Stimulated activated CD8-positive, alpha-beta memory T cell treated with anti-CD3 and anti-CD28 coated beads, Interleukin-4, amount 100 ng/mL, for 1 hour (primary cell): Measurements from ENCODE around the gene CBX4.

Experiments
- DNase-seq, 2 donors: peaks; one replicate each; pipeline ENCODE4 v3.0.0-alpha.2; 2020; ENCODE audit warnings: low read depth in 2 of 2, low spot score in 1 of 2

CBX4 gene

DNA sequence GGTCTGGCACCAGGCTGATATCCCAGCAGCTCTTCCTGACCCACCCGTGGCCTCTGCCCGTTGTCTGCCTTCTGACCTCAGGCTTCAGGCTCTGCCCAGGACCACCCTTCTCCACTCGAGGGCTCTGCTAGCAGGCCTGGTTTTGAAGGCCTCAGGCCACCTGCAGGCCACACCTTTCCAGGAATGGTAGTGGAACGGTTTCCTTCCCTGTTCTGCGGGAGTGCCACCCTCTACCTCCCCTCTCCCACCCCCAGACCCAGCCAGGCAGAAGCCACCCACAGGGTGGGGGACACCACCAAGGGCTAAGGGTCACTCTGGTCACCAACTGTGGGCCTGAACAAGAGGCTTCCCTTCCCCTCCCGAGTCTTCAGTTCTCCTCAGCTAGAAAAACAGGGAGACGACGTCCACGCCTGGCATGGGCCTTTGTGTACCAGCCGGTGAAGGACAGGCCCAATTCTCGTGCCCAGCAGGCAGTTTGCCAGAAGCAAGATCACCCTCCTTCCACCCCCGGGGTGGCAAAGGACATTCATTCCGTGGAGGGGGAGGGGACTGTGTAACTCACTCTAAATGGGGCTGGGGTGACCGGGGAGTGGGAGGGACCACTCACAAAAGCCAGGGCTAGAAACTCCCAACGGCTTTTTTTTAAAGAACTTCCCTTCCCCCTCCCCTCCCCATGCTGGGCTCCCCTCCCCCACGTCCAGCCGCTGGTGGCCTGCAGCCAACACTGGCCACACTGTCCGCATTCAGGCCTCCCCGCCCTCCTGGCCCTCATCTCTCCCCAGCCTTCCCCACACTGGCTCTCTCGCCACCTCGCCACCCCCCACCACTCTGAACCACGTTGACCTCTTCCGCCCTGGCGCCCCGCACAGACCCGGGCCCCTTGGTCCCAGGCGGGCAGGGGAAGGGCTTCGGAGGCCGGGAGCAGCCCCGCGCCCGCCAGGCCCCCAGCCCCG, 7.7 kb downstream of the CBX4 start:
- DNase-seq, result no peak

DNA sequence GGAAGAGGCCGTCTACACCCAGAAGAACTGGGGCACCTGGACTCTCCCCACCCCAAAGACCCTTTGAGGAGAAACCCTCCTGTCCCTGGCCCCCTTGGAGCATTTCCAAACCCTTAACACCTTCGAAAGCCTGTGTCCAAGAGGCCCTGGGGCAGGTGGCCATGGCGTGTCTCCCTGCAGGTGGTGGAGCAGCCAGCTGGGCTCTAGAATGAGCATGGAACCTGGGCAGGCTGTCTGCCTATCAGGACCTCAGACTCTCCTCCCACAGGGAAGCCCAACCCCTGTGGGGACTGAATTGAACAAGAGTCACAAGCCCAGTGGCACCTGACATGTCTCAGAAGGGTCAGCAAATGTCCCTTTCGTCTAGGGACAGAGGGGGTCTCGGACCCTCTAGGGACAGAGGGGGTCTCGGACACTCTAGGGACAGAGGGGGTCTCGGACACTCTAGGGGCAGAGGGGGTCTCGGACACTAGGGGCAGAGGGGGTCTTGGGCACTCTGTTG, 8.4 kb downstream of the CBX4 start:
- DNase-seq, result no peak

DNA sequence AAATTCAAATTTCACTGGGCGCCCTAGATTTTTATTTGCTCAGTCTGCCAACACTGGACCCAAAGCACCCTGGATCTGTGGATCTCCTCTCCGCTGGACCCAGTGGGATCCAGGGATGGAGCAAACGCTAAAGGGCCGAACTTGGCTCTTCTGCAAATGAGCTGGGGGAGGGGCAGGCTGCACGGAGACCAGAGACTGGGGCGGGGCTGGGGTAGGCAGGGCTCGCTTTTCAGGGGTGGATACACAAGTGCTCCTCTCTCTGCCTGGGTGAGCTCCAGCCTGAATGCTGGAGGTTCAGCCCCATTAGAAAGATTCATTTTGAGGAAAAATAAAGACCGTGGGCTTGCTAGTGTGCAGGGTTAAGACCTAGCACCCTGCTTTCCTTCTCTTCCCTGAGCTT, 8.9 kb downstream of the CBX4 start:
- DNase-seq, result no peak

DNA sequence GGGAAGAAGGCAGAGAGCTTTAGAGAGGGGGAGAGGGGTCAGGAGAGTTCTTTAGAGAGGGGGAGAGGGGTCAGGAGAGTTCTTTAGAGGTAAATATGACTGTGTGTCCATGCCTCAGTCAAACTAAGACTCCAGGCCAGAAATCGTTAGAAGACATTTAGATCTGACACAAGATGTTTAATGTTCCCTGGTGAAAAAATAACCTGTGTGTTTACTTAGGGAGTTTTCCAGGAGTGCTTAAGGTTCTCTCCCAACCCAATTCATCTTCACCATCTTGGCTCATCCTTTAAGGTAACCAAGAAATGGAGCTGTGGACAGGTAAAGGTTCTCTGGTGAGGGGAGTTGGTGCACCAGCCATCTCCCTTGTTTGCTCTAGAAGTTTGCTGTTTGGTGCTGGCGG, 9.8 kb downstream of the CBX4 start:
- no peak for DNase-seq

DNA sequence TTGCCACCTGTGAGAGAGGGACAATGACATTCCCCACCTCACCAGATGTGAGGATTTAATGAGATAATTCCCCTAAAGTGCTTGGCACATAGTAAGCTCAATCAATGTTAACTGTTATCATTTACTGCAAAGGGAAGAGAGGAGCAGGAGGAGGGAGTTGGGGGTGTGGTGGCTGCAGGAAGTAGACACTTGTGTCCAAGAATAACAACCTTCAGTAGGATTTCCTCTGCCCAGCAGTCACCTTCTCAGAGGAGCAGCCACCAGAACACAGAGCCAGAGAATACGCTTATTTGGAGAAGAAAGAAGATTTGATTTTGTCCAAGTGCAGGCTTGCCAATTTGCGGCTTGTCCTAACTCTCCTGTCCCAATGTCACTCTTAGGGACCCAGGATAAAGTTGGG, 10.2 kb downstream of the CBX4 start:
- no peak for DNase-seq

DNA sequence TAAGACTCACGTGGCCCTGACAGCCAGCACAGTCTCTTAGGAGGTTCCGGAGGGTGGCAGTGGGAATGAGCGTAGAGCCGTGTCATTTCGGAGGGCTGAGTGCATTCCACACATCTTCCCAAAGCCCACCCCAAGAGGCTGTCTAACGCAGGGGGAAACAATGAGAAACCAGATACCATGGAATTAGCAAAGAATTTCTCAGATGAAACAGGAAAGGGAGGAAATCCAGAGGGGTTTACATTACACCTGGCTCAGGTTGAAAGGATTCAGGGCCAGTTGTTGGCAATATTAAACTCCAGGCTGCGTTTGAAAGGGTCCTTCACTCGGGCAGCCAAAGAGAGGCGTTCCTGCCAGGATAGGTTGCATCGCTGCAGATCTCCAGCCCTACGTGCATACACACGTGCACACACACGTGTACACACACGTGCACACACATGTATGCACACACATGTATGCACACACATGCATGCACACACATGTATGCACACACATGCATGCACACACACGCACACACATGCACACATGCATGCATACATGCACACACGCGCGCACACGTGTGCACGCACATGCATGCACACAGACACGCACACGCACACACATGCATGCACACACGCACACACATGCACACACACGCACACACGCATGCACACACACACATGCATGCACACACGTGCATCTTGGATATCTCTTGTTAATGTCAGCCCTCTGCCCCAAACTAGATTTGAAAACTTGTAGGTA, 12.2 kb downstream of the CBX4 start:
- no peak for DNase-seq

DNA sequence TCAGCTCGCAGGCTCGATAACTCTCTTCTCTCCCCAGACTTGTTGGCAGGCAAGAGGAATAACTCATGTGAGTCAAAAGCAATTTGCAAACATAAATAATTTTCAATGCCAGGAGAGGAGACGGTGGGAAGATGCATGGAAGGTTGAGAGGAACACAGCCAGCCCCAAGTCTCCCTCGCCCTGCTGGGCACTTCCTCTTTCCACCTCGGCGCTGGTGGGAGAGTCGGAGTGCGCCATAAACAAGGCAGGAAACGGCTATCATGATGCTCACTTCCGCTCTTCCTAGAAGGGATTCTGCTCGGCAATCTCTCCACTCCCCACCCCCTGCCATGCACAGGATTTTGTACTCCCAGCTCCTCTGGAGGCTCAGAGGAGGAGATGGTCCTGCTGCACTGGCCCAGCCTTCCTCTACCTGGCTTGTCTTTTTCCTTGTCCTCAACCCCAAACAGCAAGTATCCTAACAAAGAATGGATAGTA, 13.0 kb downstream of the CBX4 start:
- no peak for DNase-seq

DNA sequence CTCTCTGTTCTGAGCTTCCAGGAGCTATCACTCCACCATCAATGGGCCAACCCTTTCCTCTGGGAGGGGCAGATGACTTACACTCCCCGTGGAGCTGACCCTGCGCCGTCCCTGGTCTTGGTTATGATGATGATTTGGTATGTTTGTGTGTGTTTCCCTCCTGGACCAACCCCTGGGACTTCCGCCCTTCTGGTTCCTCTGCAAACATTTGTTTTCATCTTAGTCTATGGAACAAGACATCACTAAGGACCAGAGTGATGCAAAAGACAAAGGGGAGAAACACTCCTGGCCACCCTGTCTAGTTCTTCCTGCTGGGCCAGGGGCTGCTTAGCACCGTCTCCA, 13.7 kb downstream of the CBX4 start:
- no peak for DNase-seq

DNA sequence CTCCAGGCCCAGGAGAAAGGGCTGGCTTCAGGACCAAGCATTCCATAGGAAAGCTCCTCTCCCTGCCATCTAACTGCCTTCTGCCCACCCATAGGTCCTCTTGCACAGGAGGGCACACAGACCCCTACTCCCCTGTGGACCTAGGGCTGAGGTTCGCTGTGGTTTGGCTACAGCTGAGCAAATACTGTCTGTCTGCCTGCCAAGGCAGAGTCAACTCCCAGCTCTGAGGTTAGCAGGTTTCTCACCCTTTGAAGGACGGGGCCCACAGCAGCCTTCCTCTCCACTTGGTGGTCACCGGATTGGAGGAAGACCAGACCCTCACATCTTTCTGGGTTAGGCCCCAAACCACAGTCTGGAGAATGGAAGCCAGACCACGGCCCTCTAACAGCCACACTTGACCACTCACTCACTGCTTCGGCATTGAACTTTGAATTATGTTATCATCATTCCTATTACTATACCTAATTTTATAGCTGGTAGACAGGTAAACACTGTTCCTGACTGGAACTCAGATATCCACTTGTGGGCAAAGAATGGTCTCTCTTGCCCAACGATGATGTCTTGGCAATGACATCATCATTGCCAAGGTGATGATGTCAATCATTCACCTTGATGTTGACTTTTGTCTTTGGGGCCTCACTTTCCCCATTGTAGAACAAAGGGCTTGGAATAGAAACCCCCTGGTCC, 14.2 kb downstream of the CBX4 start:
- no peak for DNase-seq

DNA sequence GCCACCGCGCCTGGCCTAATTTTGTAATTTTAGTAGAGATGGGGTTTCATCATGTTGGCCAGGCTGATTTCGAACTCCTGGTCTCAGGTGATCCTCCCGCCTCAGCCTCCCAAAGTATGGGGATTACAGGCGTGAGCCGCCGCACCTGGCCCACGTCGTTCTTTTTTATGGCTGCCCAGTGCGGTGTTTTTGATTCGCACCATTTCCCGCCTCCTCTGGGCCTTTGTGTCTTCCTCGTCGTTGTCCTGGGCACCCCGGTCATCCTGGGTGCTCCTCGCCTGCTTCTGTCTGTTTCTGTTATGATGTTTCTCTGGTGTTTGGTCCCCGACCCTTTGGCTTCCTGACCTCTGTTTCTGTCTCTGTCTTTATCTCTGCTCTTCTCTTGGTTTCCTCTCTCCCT, 15.0 kb downstream of the CBX4 start:
- DNase-seq, result no peak

DNA sequence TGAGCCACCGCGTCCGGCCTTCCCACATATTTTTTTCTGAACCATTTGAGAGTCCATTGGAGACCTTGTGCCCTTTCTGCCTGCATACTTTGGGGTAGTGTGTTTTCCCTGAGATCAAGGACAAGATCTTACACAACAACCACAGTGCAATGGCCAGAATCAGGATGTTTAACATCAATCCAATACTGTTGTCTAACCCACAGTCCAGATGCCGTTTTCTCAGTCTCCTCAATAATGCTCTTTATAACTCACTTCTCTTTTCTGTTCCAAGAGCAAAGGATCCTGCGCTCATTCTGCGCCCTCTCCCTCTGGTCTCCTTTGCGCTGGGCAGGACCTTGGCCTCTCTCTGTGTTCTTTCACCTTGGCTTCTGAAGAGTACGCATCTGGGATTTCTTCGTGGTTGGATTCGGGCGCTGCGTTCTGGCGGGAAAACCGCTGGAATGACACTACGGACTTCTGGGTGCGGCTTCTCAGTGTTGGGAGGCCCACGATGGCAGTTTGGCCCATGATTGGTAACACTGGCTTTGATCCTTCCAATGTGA, 16.6 kb downstream of the CBX4 start:
- no peak for DNase-seq

DNA sequence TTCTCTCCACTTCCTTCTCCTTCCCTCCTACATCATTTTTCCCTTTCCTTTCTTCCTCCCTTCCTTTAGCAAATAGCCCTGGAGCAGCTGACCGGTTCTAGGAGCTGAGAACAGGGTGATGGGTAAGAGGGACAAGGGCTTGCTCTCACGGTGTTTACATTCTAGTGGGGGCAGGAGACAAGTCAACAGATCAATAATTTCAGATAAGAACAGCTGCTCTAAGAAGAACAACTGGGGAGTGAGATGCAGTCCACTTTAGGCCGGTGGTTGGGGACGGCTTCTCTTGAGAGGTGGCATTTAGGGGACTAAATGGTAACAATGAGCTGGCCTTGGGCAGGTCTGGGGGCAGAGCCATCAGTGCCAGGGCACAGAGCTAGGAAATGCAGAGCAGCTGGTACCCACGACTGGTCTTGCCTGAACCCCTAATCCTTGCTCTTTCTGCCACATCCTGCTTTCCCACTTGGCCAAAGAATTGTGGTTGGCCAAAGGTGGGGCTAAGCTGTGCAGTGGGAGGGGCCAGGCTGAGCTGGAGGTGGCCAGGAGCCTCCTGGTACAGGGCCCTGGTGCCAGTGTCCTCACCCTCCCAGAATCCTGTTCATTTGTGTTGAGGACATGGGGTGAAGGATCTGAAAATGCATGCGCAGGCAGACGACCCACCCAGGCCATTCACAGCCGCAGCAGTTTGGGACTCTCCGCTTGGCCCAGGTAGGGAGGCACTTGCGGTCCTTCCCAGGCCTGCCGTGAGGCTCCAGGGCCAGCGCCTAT, 17.7 kb downstream of the CBX4 start:
- DNase-seq, result no peak

DNA sequence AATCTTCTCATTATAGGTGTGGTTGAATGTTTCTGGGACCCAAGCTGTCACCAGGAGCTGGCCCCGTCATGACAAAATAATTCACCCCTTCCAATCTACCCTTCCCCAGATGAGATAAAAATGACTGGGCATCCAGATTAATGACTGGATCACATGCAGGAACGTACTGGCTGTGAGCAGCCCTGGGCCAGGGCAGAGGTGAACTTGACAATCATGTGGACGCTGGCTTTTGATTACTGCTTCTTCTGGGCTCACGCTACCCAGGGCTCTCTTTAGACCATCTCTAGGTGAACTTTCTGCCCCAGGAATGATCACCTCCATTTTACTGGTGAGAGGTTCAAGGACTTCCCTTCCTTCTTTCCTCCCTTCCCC, 18.3 kb downstream of the CBX4 start:
- no peak for DNase-seq

DNA sequence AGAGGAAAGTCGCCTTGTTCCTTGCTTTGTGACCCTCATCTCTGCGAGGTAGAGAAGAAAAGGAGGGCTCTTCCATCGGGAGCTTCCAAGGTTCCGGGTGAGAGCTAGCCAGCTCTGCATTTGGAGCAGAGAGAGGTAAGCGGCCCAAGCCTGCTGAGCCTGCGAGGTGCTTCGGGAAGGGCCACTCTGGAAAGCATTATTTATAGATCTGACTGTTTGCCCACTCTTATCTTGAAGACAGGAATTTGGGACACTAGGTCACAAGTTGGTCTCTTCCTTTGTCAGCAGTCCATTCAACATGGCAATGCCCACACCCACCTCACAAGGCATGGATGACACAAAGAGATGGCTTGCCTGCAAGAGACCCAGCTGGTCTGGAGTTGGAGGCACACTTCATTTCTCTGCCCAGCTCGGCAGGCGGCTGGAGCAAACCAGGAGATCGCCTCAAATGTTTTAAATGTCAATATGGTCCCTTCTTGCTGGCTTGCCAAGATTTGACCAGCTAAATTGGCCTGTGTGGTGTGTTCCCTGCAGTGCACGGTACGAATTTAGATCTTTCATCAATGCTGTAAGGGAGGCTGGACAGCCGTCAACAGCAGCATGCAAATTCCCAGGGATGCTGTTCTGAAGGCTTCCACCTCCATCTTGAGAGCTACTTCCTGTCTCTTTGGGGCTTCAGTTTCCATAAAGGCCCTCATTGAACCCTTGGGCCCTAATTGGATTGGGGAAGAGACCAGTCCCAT, 19.5 kb downstream of the CBX4 start:
- DNase-seq, result no peak

DNA sequence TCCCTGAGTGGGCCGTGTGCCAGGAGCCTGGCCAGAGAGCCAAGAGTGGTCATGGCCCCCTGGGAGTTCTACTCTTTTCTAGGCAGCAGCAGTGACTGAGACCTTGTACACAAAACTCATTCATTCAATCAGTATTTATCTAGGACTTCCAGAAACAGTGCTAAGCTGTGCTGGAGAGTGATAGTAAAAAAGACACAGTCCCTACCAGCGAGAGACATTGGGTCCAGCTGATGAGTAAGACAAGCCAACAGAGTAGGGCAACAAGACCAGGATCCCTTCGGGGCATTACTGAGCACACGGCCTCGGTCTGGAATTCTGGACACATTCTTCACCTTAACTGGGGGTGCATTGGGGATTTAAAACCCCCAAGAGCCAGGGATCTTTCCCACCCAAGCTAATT, 20.2 kb downstream of the CBX4 start:
- DNase-seq, result no peak

DNA sequence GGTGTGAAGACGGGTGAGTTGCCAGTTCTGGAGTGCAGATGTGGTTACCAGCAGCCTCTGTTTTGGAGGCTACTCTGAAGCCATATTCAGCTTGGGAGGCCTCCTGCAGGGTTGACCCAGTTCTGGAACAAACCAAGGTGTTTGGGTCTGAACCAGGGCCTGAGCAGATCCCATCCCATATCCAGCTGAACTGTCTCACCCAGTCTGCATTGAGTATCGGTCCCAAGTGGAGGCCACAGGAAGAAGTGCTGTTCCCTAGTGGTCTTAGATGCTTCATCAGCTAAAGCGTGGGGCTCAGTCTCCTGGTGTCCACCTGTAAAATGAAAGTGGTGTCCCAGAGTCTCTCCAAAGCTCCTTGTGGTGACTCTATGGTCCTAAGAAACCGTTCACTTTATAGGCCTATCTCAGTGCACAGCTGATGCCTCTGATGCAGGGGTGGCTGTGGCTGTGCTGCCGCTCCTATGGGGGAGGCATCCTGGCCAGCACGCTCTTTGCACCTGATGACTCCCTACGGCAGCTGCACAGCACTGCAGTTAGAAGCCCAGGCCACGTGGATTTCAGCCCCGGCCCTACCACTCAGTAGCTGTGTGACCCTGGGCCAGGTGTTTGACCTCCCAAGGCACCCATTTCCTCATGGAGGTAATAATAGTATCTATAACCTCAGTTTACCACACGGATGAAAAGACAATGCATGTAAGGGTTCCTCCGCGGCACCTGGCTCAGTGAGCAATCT, 21.0 kb downstream of the CBX4 start:
- DNase-seq, result no peak

DNA sequence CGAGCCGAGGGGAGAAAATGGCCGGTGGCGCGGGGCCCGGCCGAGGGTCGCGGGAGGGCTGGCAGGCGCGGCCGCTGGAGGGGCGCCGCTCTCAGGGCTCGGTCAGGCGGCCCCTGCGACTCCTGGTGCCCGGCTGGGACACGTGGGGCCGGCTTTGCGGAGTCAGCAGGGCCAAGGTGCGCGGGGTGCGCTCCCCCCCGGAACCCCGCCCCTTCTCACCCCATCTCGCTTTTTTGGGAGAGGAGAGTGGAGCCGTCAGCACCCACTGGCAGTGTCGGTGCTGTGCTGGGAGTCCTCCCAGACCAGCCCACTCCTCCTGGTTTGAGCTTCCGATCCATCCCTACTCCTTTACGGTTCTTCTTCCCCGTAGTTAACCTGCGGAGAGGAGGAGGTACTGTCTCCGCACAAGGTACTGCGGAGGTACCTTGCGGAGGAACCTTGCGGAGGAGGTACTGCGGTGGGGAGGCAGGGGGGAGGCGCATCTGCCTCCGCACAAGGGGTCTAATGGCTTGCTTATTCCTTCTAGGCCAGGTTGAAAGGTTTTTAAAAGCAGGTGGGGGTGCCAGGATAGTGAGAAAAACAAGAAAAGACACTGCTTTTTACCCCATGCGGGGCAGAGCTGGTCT, 23.3 kb downstream of the CBX4 start:
- DNase-seq, result no peak

DNA sequence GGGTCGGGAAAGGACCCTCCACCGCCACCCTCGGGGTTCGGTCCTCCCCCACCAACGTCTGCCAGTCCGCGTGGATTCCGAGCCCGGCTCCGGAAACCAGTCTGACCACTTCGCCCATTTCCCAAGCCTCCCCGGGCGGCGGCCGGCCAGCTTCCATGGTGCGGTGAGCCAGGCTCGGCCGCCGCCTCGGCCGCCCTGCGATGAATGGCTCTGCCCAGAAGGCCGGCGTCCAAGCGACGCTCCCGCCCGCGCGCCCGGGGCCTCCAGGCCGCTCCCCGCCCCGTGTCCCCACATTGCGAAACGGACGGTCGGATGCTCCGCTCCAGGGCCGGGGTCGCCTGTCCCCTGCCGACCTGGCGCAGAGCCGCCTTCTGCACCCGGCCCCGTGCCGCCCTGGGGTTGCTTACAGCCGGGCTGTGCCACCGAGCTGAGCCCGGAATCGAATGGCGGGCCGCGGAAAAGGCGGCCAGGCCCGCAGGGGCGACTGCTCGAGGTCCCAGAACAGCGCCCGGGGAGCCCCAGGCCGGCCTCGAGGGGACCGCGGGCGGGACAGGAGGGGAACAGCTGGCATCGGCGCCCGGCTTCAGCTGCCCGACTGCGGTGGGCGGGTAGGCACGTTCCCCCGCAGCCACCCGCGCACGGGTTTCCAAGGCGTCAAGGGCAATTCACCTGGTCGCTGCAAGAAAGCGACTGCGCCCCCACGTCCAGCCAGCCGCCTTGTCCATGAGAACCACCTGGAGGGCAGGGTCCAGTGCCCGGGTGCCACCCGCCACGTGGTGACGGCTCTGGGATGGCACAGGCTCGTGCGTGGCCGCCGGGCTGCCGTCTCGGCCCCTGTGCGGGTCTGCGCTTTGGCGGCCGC, 24.0 kb downstream of the CBX4 start:
- DNase-seq, result no peak
